Activated naive CD4-positive, alpha-beta T cell treated with Interleukin-2 at 50 U/mL for 16 hours (primary cell): Measurements from ENCODE around the gene HSD17B8.

Experiments used
- DNase-seq: peaks from one replicate; pipeline ENCODE4 v3.0.0-alpha.2; 2020

HSD17B8 gene

GRCh38 chr6:33204415-33205190 lies at the start of gene HSD17B8:
Gene HSD17B8, plus strand, starts transcription at chr6:33204655. Its CDS starts 14 bp downstream, at chr6:33204669.
- peak; percentile 94 for DNase-seq

- no peak for DNase-seq
Observed at GRCh38 chr6:33156561-33156960, 47.9 kb upstream of the HSD17B8 start.

GRCh38 chr6:33156964-33157363 lies 47.5 kb upstream of the HSD17B8 start:
- DNase-seq = no peak

GRCh38 chr6:33160096-33160495 lies 44.4 kb upstream of the HSD17B8 start:
- no peak for DNase-seq

GRCh38 chr6:33160728-33161344 lies 43.6 kb upstream of the HSD17B8 start:
- no peak for DNase-seq

- DNase-seq = peak; percentile 85
Observed at GRCh38 chr6:33161354-33162331, 42.8 kb upstream of the HSD17B8 start.

- DNase-seq = no peak
Observed at GRCh38 chr6:33163540-33163939, 40.9 kb upstream of the HSD17B8 start.

- DNase-seq = no peak
Observed at GRCh38 chr6:33164176-33164575, 40.3 kb upstream of the HSD17B8 start.

GRCh38 chr6:33164665-33165373 lies 39.6 kb upstream of the HSD17B8 start:
- no peak for DNase-seq

GRCh38 chr6:33165581-33166258 lies 38.7 kb upstream of the HSD17B8 start:
- DNase-seq = no peak

GRCh38 chr6:33166363-33166762 lies 38.1 kb upstream of the HSD17B8 start:
- no peak for DNase-seq

GRCh38 chr6:33166811-33167210 lies 37.6 kb upstream of the HSD17B8 start:
- DNase-seq = no peak

GRCh38 chr6:33167374-33168283 lies 36.8 kb upstream of the HSD17B8 start:
- DNase-seq = no peak

- DNase-seq = no peak
Observed at GRCh38 chr6:33168284-33168601, 36.2 kb upstream of the HSD17B8 start.

- DNase-seq = no peak
Observed at GRCh38 chr6:33168639-33169038, 35.8 kb upstream of the HSD17B8 start.

GRCh38 chr6:33169291-33170175 lies 34.9 kb upstream of the HSD17B8 start:
- no peak for DNase-seq

GRCh38 chr6:33170176-33171015 lies 34.1 kb upstream of the HSD17B8 start:
- DNase-seq = no peak

- no peak for DNase-seq
Observed at GRCh38 chr6:33171016-33171879, 33.2 kb upstream of the HSD17B8 start.
